Measurements from ENCODE around the gene APOBR. TPM values are rescaled to one million over a fixed set of nuclear protein-coding genes. Genes with fewer than 3 reads are reported as not detected.
"Not testable (repeated sequence)": the region's sequence is repeated elsewhere in the genome, so short reads cannot be mapped to it uniquely, and the experiment has no call there.

The APOBR gene
- total RNA-seq, 1 donor from 2014 or later, result not detected

GRCh38 chr16:28526201-28527099 lies 32.0 kb downstream of the APOBR start:
- no peak for DNase-seq (ENCODE audit: extremely low read depth, low read depth, low spot score)

- peak; percentile 14 for DNase-seq (ENCODE audit: extremely low read depth, low read depth, low spot score)
These were observed 32.8 kb downstream of the APOBR start for GRCh38 chr16:28527100-28527785.

GRCh38 chr16:28527985-28528384 lies 33.5 kb downstream of the APOBR start:
- no peak for DNase-seq (ENCODE audit: extremely low read depth, low read depth, low spot score)

- DNase-seq (ENCODE audit: extremely low read depth, low read depth, low spot score), result no peak
These were observed 34.0 kb downstream of the APOBR start for GRCh38 chr16:28528463-28528867.

- DNase-seq (ENCODE audit: extremely low read depth, low read depth, low spot score), result no peak
These were observed 34.7 kb downstream of the APOBR start for GRCh38 chr16:28529124-28529523.

- no peak for DNase-seq (ENCODE audit: extremely low read depth, low read depth, low spot score)
These were observed 37.6 kb downstream of the APOBR start for GRCh38 chr16:28531777-28532744.

- DNase-seq (ENCODE audit: extremely low read depth, low read depth, low spot score), result no peak
These were observed 38.7 kb downstream of the APOBR start for GRCh38 chr16:28532940-28533647.

GRCh38 chr16:28534542-28535373 lies 40.3 kb downstream of the APOBR start:
- DNase-seq (ENCODE audit: extremely low read depth, low read depth, low spot score), result no peak

- DNase-seq (ENCODE audit: extremely low read depth, low read depth, low spot score), result no peak
These were observed 42.6 kb downstream of the APOBR start for GRCh38 chr16:28537076-28537475.

GRCh38 chr16:28537964-28538732 lies 43.7 kb downstream of the APOBR start:
- no peak for DNase-seq (ENCODE audit: extremely low read depth, low read depth, low spot score)

- no peak for DNase-seq (ENCODE audit: extremely low read depth, low read depth, low spot score)
These were observed 44.5 kb downstream of the APOBR start, which contains the start of gene NUPR1 for GRCh38 chr16:28538733-28539596. NUPR1 (minus strand) TSS chr16:28538974; CDS start chr16:28538907, 67 bp downstream.

GRCh38 chr16:28540346-28540745 lies 45.9 kb downstream of the APOBR start:
- DNase-seq (ENCODE audit: extremely low read depth, low read depth, low spot score), result no peak

GRCh38 chr16:28542646-28543045 lies 48.2 kb downstream of the APOBR start:
- no peak for DNase-seq (ENCODE audit: extremely low read depth, low read depth, low spot score)

- no peak for DNase-seq (ENCODE audit: extremely low read depth, low read depth, low spot score)
These were observed 48.6 kb downstream of the APOBR start for GRCh38 chr16:28543072-28543471.

GRCh38 chr16:28544998-28545397 lies 50.6 kb downstream of the APOBR start:
- DNase-seq (ENCODE audit: extremely low read depth, low read depth, low spot score), result no peak

- DNase-seq (ENCODE audit: extremely low read depth, low read depth, low spot score), result not testable (repeated sequence)
These were observed 51.5 kb downstream of the APOBR start for GRCh38 chr16:28545964-28546363.

- no peak for DNase-seq (ENCODE audit: extremely low read depth, low read depth, low spot score)
These were observed 52.2 kb downstream of the APOBR start for GRCh38 chr16:28546626-28547025.
